ENCODE results near the gene ADRM1.

DNA sequence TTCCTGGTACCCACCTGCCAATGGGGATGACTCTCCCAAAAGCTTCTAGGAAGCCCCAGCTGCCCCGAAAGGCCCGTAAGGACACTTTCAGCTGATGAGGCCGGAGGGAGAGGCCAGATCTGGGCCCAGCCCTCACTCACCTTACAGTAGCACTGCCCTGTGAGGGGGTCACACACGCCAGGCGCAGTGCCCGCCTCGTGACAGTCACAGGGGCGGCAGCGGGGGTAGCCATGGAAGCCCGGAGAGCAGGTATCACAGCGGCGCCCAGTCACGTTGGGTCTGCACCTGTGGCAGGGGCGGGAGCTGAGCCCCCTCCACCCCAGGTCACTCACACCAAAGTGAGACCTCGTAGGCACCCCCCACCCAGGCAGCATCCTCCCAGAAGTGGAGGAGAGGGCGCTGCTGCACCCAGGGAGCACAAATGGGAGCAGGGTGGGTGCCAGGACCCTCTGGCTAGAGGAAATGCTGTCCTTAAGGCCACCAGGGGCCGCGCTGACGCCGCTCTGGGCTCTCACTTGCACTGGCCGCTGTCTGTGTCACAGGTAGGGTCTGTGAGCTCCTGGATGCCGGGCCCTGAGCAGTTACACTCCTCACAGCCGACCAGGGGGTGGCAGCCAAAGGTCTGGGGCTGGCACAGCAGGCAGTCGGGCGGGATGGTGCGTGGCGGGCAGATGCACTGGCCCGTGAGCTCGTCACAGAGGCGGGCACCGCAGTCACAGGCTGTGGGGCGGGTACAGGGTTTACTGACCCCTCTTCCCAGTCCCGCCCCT is 25.1 kb downstream of the ADRM1 start:
- TF ChIP-seq, protein P1, sequence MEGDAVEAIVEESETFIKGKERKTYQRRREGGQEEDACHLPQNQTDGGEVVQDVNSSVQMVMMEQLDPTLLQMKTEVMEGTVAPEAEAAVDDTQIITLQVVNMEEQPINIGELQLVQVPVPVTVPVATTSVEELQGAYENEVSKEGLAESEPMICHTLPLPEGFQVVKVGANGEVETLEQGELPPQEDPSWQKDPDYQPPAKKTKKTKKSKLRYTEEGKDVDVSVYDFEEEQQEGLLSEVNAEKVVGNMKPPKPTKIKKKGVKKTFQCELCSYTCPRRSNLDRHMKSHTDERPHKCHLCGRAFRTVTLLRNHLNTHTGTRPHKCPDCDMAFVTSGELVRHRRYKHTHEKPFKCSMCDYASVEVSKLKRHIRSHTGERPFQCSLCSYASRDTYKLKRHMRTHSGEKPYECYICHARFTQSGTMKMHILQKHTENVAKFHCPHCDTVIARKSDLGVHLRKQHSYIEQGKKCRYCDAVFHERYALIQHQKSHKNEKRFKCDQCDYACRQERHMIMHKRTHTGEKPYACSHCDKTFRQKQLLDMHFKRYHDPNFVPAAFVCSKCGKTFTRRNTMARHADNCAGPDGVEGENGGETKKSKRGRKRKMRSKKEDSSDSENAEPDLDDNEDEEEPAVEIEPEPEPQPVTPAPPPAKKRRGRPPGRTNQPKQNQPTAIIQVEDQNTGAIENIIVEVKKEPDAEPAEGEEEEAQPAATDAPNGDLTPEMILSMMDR (conservative IDR thresholded peaks at IDR 0.05), result no peak
- no peak for TF ChIP-seq EZH2 (IDR thresholded peaks at IDR 0.05; ENCODE audit: low read depth)

Measured in PC-9 (cell line).